ENCODE data around the gene SORCS2.

Gene SORCS2

GRCh38 chr4:7338059-7338452 is 145.7 kb downstream of the SORCS2 start:
- DNase-seq (ENCODE audit: low spot score), result no peak

GRCh38 chr4:7338876-7339623 is 146.7 kb downstream of the SORCS2 start:
- DNase-seq (ENCODE audit: low spot score), result no peak

- DNase-seq (ENCODE audit: low spot score), result no peak
Measured at GRCh38 chr4:7339751-7340552, 147.6 kb downstream of the SORCS2 start.

- no peak for DNase-seq (ENCODE audit: low spot score)
Measured at GRCh38 chr4:7340553-7341433, 148.5 kb downstream of the SORCS2 start.

GRCh38 chr4:7341491-7342222 is 149.3 kb downstream of the SORCS2 start:
- no peak for DNase-seq (ENCODE audit: low spot score)

- DNase-seq (ENCODE audit: low spot score), result no peak
Measured at GRCh38 chr4:7342223-7343080, 150.1 kb downstream of the SORCS2 start.

GRCh38 chr4:7343081-7343655 is 150.8 kb downstream of the SORCS2 start:
- no peak for DNase-seq (ENCODE audit: low spot score)

GRCh38 chr4:7343950-7344349 is 151.6 kb downstream of the SORCS2 start:
- DNase-seq (ENCODE audit: low spot score), result no peak

- DNase-seq (ENCODE audit: low spot score), result no peak
Measured at GRCh38 chr4:7344636-7345155, 152.4 kb downstream of the SORCS2 start.

GRCh38 chr4:7347981-7348380 is 155.6 kb downstream of the SORCS2 start:
- no peak for DNase-seq (ENCODE audit: low spot score)

- DNase-seq (ENCODE audit: low spot score), result no peak
Measured at GRCh38 chr4:7348946-7349900, 156.9 kb downstream of the SORCS2 start.

GRCh38 chr4:7350396-7350795 is 158.1 kb downstream of the SORCS2 start:
- no peak for DNase-seq (ENCODE audit: low spot score)

GRCh38 chr4:7351014-7351413 is 158.7 kb downstream of the SORCS2 start:
- no peak for DNase-seq (ENCODE audit: low spot score)

GRCh38 chr4:7352486-7352885 is 160.1 kb downstream of the SORCS2 start:
- DNase-seq (ENCODE audit: low spot score), result no peak

- DNase-seq (ENCODE audit: low spot score), result no peak
Measured at GRCh38 chr4:7353046-7353790, 160.9 kb downstream of the SORCS2 start.

- DNase-seq (ENCODE audit: low spot score), result no peak
Measured at GRCh38 chr4:7353846-7354610, 161.7 kb downstream of the SORCS2 start.

- no peak for DNase-seq (ENCODE audit: low spot score)
Measured at GRCh38 chr4:7354927-7355326, 162.6 kb downstream of the SORCS2 start.

All from hematopoietic multipotent progenitor cell treated with erythropoietin and hydrocortisone succinate and interleukin-3 and kit ligand, for 15 days (in vitro differentiated cells).